Ovary (tissue), 9 donors: ENCODE data around the gene TGFBR2. TPM values are rescaled to one million over a fixed set of nuclear protein-coding genes. Genes with fewer than 3 reads are reported as not detected.

Experiments used
- DNase-seq, 5 donors: peaks; one replicate each; pipeline ENCODE4 v3.0.0-alpha.2; 2019 to 2020
- H3K27ac ChIP-seq, 2 donors: fragments of 200-600 bp; one replicate each; pipeline versions ENCODE4 v1.5.1 to v1.8.0; 2019 to 2022
- H3K27me3 ChIP-seq: fragments of 200-600 bp; one replicate; pipeline ENCODE4 v1.8.0; 2022
- H3K36me3 ChIP-seq: fragments of 200-600 bp; sonication (generic); one replicate; pipeline ENCODE4 v1.5.1; 2019
- H3K4me1 ChIP-seq: one replicate; pipeline ENCODE4 v1.8.1; 2013; ENCODE audit warnings: mild to moderate bottlenecking, moderate library complexity; ENCODE audit not compliant: insufficient read depth
- H3K4me3 ChIP-seq: fragments of 200-600 bp; sonication (generic); one replicate; pipeline ENCODE4 v1.5.1; 2017
- H3K9me3 ChIP-seq, 2 donors: fragments of 200-600 bp in 1 of 2; sonication (generic) in 1 of 2; one replicate each; pipeline versions ENCODE4 v1.5.1 to v1.8.1; 2013 to 2019; ENCODE audit warnings: mild to moderate bottlenecking in 1 of 2, moderate library complexity in 1 of 2
- CTCF ChIP-seq, 3 donors: fragments of 450-650 bp in 2 of 3; fragments of 200-600 bp in 1 of 3; IDR thresholded peaks; one replicate each; pipeline versions ENCODE4 v1.5.1 to v1.8.0; 2016 to 2022; ENCODE audit warnings: antibody characterized with exemption in 3 of 3, mild to moderate bottlenecking in 1 of 3
- EP300 ChIP-seq: sonication (generic); formaldehyde crosslinking; IDR thresholded peaks from one replicate; pipeline ENCODE4 v1.6.1; 2017; ENCODE audit warnings: antibody characterized with exemption
- POLR2A ChIP-seq: fragments of 450-650 bp; IDR thresholded peaks from one replicate; pipeline ENCODE4 v1.6.1; 2017; ENCODE audit warnings: antibody characterized with exemption, mild to moderate bottlenecking, moderate library complexity
- WGBS, 3 donors: extraction: QIAGEN DNeasy Blood & Tissue Kit in 1 of 3; methylation state at CpG; one replicate each; pipeline versions ENCODE4 v1.1.5 to v1.1.7; 2013 to 2017; 5-methylcytosine and 5-hydroxymethylcytosine counted together
- intact Hi-C, 4 donors: fragments of 100-400 bp; cut with DNase I; formaldehyde crosslinking; loops; one replicate each; pipeline versions ENCODE4 v1.11.0 to v1.15.1; 2022 to 2023
- polyA plus RNA-seq, 2 donors: library from polyadenylated mRNA; stranded (reverse); fragments of 200-250 nt in 1 of 2; fragments of 350-450 nt in 1 of 2; fragmentation: Illumina TruSeq in 1 of 2; extraction: RNeasy Lipid Tissue Mini Kit (QIAGEN cat#74804) in 1 of 2; gene quantifications; one replicate each; pipeline ENCODE4 v1.2.3, GENCODE V29; 2013 to 2014
- total RNA-seq, 7 donors: library from RNA; depleted of rRNA in 2 of 7; stranded (reverse); fragments of >200 nt in 2 of 7; fragmentation: NEBNext Ultra II Directional in 3 of 7; extraction: Animal tissue kit (Norgen Biotek cat#: 25700) in 3 of 7; gene quantifications; one replicate each; pipeline versions ENCODE4 v1.1.0 to v1.2.4, GENCODE V29; 2016 to 2023
- donor health status: DM: no; HTN: no; CAD: no; lungs with moderate emphysema.
- donor health status: DM: no; HTN: no; CAD: no.
- donor health status: Bipolar disorder and iron deficiency.
- donor health status: DM: yes; HTN: yes; CAD: no.
- donor health status: DM: no; HTN: no; CAD: no.
- donor health status: DM: yes; HTN: yes; CAD: no.

TGFBR2 gene
- total and polyA plus RNA-seq, 9 donors = 26.8 to 158 (median 53.8) TPM

GRCh38 chr3:30686176-30686575, 79.8 kb downstream of the TGFBR2 start:
- H3K9me3 ChIP-seq = no peaks in the 10 kb centered on the region
- TF ChIP-seq EP300 = no peak
- TF ChIP-seq POLR2A = no peak
- TF ChIP-seq CTCF (IDR thresholded peaks at IDR 0.05) = no peak
- H3K4me1 ChIP-seq = peaks cover 27% of the 10 kb centered on the region
- no peak for DNase-seq
- H3K36me3 ChIP-seq = no peaks in the 10 kb centered on the region
- no peak overlapping the region for H3K27ac ChIP-seq
- H3K4me3 ChIP-seq = no peak overlapping the region
- intact Hi-C loops = loop anchor here in 3 of 4 donors (10.0 kb wide), 2 partner anchors 81 to 161 kb away; partner anchors contain the start of gene TGFBR2 (in 2 of the 3)
- no peaks in the 10 kb centered on the region for H3K27me3 ChIP-seq
- WGBS, 3 donors = 32 to 54% (median 38%) methylated on average over 2 of the region's 2 CpGs

GRCh38 chr3:30686799-30687198, 80.4 kb downstream of the TGFBR2 start:
- intact Hi-C loops = loop anchor here in 3 of 4 donors (10.0 kb wide), 2 partner anchors 82 to 162 kb away; partner anchors contain the start of gene TGFBR2 (in 2 of the 3)

GRCh38 chr3:30687930-30688570, 81.6 kb downstream of the TGFBR2 start:
- Histone ChIP-seq H3K27me3 (no peaks in the 10 kb centered on the region), H3K4me1 (peaks cover 17% of the 10 kb centered on the region), H3K9me3 (no peaks in the 10 kb centered on the region), H3K36me3 (no peaks in the 10 kb centered on the region), H3K4me3 (no peak overlapping the region), H3K27ac (no peak overlapping the region)
- intact Hi-C loops = loop anchor here in 3 of 4 donors (10.0 kb wide), 2 partner anchors 83 to 163 kb away; partner anchors contain the start of gene TGFBR2 (in 2 of the 3)
- WGBS, 3 donors = 90 to 96% (median 96%) methylated on average over 8 of the region's 8 CpGs
- no peak for TF ChIP-seq POLR2A
- TF ChIP-seq CTCF (IDR thresholded peaks at IDR 0.05) = no peak
- TF ChIP-seq EP300 = no peak
- no peak for DNase-seq

More at GRCh38 chr3:30686799-30687198, 80.4 kb downstream of the TGFBR2 start:
- Histone ChIP-seq H3K4me1 (peaks cover 26% of the 10 kb centered on the region), H3K4me3 (no peak overlapping the region), H3K9me3 (no peaks in the 10 kb centered on the region), H3K27ac (no peak overlapping the region), H3K36me3 (no peaks in the 10 kb centered on the region), H3K27me3 (no peaks in the 10 kb centered on the region)
- TF ChIP-seq CTCF (IDR thresholded peaks at IDR 0.05) = no peak
- no peak for TF ChIP-seq EP300
- TF ChIP-seq POLR2A = no peak
- DNase-seq = no peak
- WGBS, 3 donors = 27 to 64% (median 45%) methylated on average over 2 of the region's 2 CpGs

GRCh38 chr3:30688776-30689641, 82.6 kb downstream of the TGFBR2 start:
- 21 to 34% (median 24%) methylated on average over 10 of the region's 10 CpGs for WGBS, 3 donors
- TF ChIP-seq CTCF (IDR thresholded peaks at IDR 0.05) (no peak), POLR2A (no peak), EP300 (no peak)
- Histone ChIP-seq H3K36me3 (no peaks in the 10 kb centered on the region), H3K27ac (no peak overlapping the region), H3K4me1 (peaks cover 15% of the 10 kb centered on the region), H3K9me3 (no peaks in the 10 kb centered on the region), H3K27me3 (no peaks in the 10 kb centered on the region), H3K4me3 (no peak overlapping the region)
- intact Hi-C loops = loop anchor here in 3 of 4 donors (10.0 kb wide), 2 partner anchors 84 to 164 kb away; partner anchors contain the start of gene TGFBR2 (in 2 of the 3)
- DNase-seq = peak in 3 of 5 donors; percentile 27 to 53 (median 37)
